Esophagus muscularis mucosa (tissue), 4 donors: ENCODE measurements around the gene FNDC11. TPM values are rescaled to one million over a fixed set of nuclear protein-coding genes. Genes with fewer than 3 reads are reported as not detected.

Experiments
- DNase-seq: peaks from one replicate; pipeline ENCODE4 v3.0.0-alpha.2; 2017; ENCODE audit errors: extremely low spot score
- H3K27ac ChIP-seq, 4 donors: fragments of 200-600 bp; sonication (generic); replicated peaks in 1 of 4; 1 replicate in 3 of 4; 2 replicates in 1 of 4; pipeline ENCODE4 v1.5.1; 2016 to 2019; ENCODE audit warnings: mild to moderate bottlenecking in 1 of 4
- H3K27me3 ChIP-seq, 4 donors: fragments of 200-600 bp; sonication (generic); one replicate each; pipeline versions ENCODE4 v1.5.1 to v1.6.0; 2016 to 2019
- H3K36me3 ChIP-seq, 4 donors: fragments of 200-600 bp; sonication (generic); one replicate each; pipeline ENCODE4 v1.5.1; 2016 to 2019
- H3K4me1 ChIP-seq, 4 donors: fragments of 200-600 bp; sonication (generic); one replicate each; pipeline ENCODE4 v1.5.1; 2016 to 2019
- H3K4me3 ChIP-seq, 4 donors: fragments of 200-600 bp; sonication (generic); 1 replicate in 2 of 4; 2 replicates in 2 of 4; pipeline ENCODE4 v1.5.1; 2016 to 2019; ENCODE audit warnings: mild to moderate bottlenecking in 4 of 4, moderate library complexity in 1 of 4
- H3K9me3 ChIP-seq, 4 donors: fragments of 200-600 bp; sonication (generic); 1 replicate in 3 of 4; 2 replicates in 1 of 4; pipeline ENCODE4 v1.5.1; 2016 to 2019
- CTCF ChIP-seq, 3 experiments: fragments of 200-600 bp in 2 of 3; fragments of 450-650 bp in 1 of 3; sonication (generic) in 2 of 3; IDR thresholded peaks; one replicate each; pipeline ENCODE4 v1.5.1; 2017 to 2019; ENCODE audit warnings: antibody characterized with exemption in 3 of 3, mild to moderate bottlenecking in 2 of 3, moderate library complexity in 1 of 3
- EP300 ChIP-seq: sonication (generic); formaldehyde crosslinking; IDR thresholded peaks from one replicate; pipeline ENCODE4 v1.6.1; 2017; ENCODE audit warnings: antibody characterized with exemption
- POLR2A ChIP-seq: fragments of 450-650 bp; IDR thresholded peaks from one replicate; pipeline ENCODE4 v1.6.1; 2017; ENCODE audit warnings: antibody characterized with exemption, moderate library complexity, mild to moderate bottlenecking, low read depth
- POLR2AphosphoS5 ChIP-seq, 2 donors: sonication (generic); formaldehyde crosslinking; IDR thresholded peaks; one replicate each; pipeline ENCODE4 v1.6.1; 2017; ENCODE audit warnings: antibody characterized with exemption in 2 of 2
- WGBS: methylation state at CpG from one replicate; pipeline ENCODE4 v1.1.5; 2018; 5-methylcytosine and 5-hydroxymethylcytosine counted together
- intact Hi-C: fragments of 100-400 bp; cut with DNase I; formaldehyde crosslinking; loops from one replicate; pipeline ENCODE4 v1.15.1; 2023
- total RNA-seq, 4 donors: library from RNA; depleted of rRNA; stranded (reverse); fragments of >200 nt; gene quantifications; one replicate each; pipeline versions ENCODE4 v1.1.0 to v1.2.1, GENCODE V29; 2016

FNDC11 gene
- total RNA-seq, 4 donors from 2014 or later = 0.23 to 0.83 (median 0.44) TPM

- intact Hi-C loops = no loop called here
- H3K27me3 ChIP-seq = peaks cover 0 to 83% (median 26%) of the 10 kb centered on the region in 4 donors
Observed at GRCh38 chr20:63551068-63551467, 2.9 kb upstream of the FNDC11 start.

GRCh38 chr20:63552481-63553249 lies 1.3 kb upstream of the FNDC11 start:
- H3K36me3 ChIP-seq = peaks cover 0 to 4% (median 1%) of the 10 kb centered on the region in 4 donors
- intact Hi-C loops = no loop called here
- 47% methylated on average over 14 of the region's 15 CpGs for WGBS
- TF ChIP-seq POLR2AphosphoS5 (IDR thresholded peaks at IDR 0.05) = no peak
- TF ChIP-seq CTCF (IDR thresholded peaks at IDR 0.05) = no peak
- no peak for TF ChIP-seq POLR2A
- TF ChIP-seq EP300 = no peak
- H3K27me3 ChIP-seq = peaks cover 0 to 67% (median 20%) of the 10 kb centered on the region in 4 donors
- H3K4me1 ChIP-seq = peaks cover 12 to 26% (median 22%) of the 10 kb centered on the region in 4 donors
- H3K4me3 ChIP-seq = no peak overlapping the region
- DNase-seq = no peak
- H3K27ac ChIP-seq = no peak overlapping the region
- no peaks in the 10 kb centered on the region for H3K9me3 ChIP-seq

More at GRCh38 chr20:63551068-63551467, 2.9 kb upstream of the FNDC11 start:
- peaks cover 12 to 28% (median 23%) of the 10 kb centered on the region in 4 donors for H3K4me1 ChIP-seq
- H3K36me3 ChIP-seq = no peaks in the 10 kb centered on the region
- DNase-seq = no peak
- WGBS = 56% methylated on average over 9 of the region's 9 CpGs
- TF ChIP-seq POLR2A (no peak), EP300 (no peak), CTCF (IDR thresholded peaks at IDR 0.05) (no peak), POLR2AphosphoS5 (IDR thresholded peaks at IDR 0.05) (no peak)
- no peaks in the 10 kb centered on the region for H3K9me3 ChIP-seq
- no peak overlapping the region for H3K4me3 ChIP-seq
- H3K27ac ChIP-seq = no peak overlapping the region

GRCh38 chr20:63553251-63553932 lies 567 bp upstream of the FNDC11 start:
- peak overlapping the region; percentile 57 to 71 (median 62) for H3K4me3 ChIP-seq
- peaks cover 0 to 60% (median 15%) of the 10 kb centered on the region in 4 donors for H3K27me3 ChIP-seq
- WGBS = no CpG with 5 or more reads among the region's 37 CpGs
- intact Hi-C loops = no loop called here
- DNase-seq = peak; percentile 96
- peaks cover 12 to 26% (median 21%) of the 10 kb centered on the region in 4 donors for H3K4me1 ChIP-seq
- peak in 1 of 2 donors; percentile 26 for TF ChIP-seq POLR2AphosphoS5 (IDR thresholded peaks at IDR 0.05)
- TF ChIP-seq CTCF (IDR thresholded peaks at IDR 0.05) = no peak
- TF ChIP-seq EP300 = no peak
- peaks cover 0 to 11% (median 6%) of the 10 kb centered on the region in 4 donors for H3K36me3 ChIP-seq
- H3K27ac ChIP-seq = peak overlapping the region in 2 of 4 donors; percentile 34 to 39
- H3K9me3 ChIP-seq = no peaks in the 10 kb centered on the region

- DNase-seq = no peak
- 78% methylated on average over 25 of the region's 38 CpGs for WGBS
Observed at GRCh38 chr20:63554361-63555278, 661 bp downstream of the FNDC11 start.

More at GRCh38 chr20:63554361-63555278, 661 bp downstream of the FNDC11 start:
- peak overlapping the region; percentile 57 to 71 (median 62) for H3K4me3 ChIP-seq
- peaks cover 7 to 21% (median 14%) of the 10 kb centered on the region in 4 donors for H3K36me3 ChIP-seq
- TF ChIP-seq CTCF (IDR thresholded peaks at IDR 0.05) (no peak), POLR2A (no peak), EP300 (no peak), POLR2AphosphoS5 (IDR thresholded peaks at IDR 0.05) (no peak)
- intact Hi-C loops = no loop called here
- peaks cover 0 to 51% (median 11%) of the 10 kb centered on the region in 4 donors for H3K27me3 ChIP-seq
- no peaks in the 10 kb centered on the region for H3K9me3 ChIP-seq
- H3K27ac ChIP-seq = no peak overlapping the region
- H3K4me1 ChIP-seq = peaks cover 12 to 26% (median 21%) of the 10 kb centered on the region in 4 donors
